RWPE2 (cell line): Measurements from ENCODE around the gene UMODL1.

ENCODE experiments used
- ATAC-seq: fragments of 200-7000 bp; cut with Tn5 transposase; 3 replicates; pipeline ENCODE4 v1.9.1; 2021; ENCODE audit warnings: low read depth
- DNase-seq: peaks from one replicate; pipeline ENCODE4 v3.0.0-alpha.2; 2020; ENCODE audit warnings: low spot score
- H3K27ac ChIP-seq: fragments of 450-650 bp; 2 replicates; pipeline ENCODE4 v1.5.1; 2017; ENCODE audit warnings: mild to moderate bottlenecking; ENCODE audit not compliant: poor library complexity, severe bottlenecking
- H3K27me3 ChIP-seq: fragments of 250-450 bp; sonication (Bioruptor Pico); 2 replicates; pipeline ENCODE4 v1.5.1; 2021; ENCODE audit warnings: mild to moderate bottlenecking, moderate library complexity; ENCODE audit not compliant: insufficient read depth, poor library complexity, severe bottlenecking
- H3K36me3 ChIP-seq: fragments of 250-450 bp; sonication (Bioruptor Pico); 2 replicates; pipeline ENCODE4 v1.5.1; 2020; ENCODE audit warnings: low read depth, mild to moderate bottlenecking, moderate library complexity
- H3K4me1 ChIP-seq: fragments of 250-450 bp; sonication (Bioruptor Pico); 2 replicates; pipeline ENCODE4 v1.5.1; 2021; ENCODE audit warnings: mild to moderate bottlenecking, moderate library complexity; ENCODE audit not compliant: insufficient read depth, poor library complexity, severe bottlenecking
- H3K4me3 ChIP-seq: fragments of 250-450 bp; sonication (Bioruptor Pico); 2 replicates; pipeline ENCODE4 v1.5.1; 2021; ENCODE audit warnings: mild to moderate bottlenecking, moderate library complexity; ENCODE audit not compliant: severe bottlenecking
- H3K9me3 ChIP-seq: fragments of 250-450 bp; sonication (Bioruptor Pico); 2 replicates; pipeline ENCODE4 v1.5.1; 2021; ENCODE audit warnings: mild to moderate bottlenecking, moderate library complexity; ENCODE audit not compliant: severe bottlenecking
- TF ChIP-seq, protein P1 (sequence below): fragments of 450-650 bp; IDR thresholded peaks from one replicate; pipeline ENCODE4 v1.5.1; 2017; ENCODE audit warnings: mild to moderate bottlenecking, moderate library complexity; ENCODE audit not compliant: poor library complexity, severe bottlenecking

UMODL1 gene

GRCh38 chr21:42106425-42106824, 35.3 kb downstream of the UMODL1 start:
- Histone ChIP-seq H3K36me3 (no peaks in the 10 kb centered on the region), H3K4me3 (no peak overlapping the region), H3K27ac (no peak overlapping the region), H3K9me3 (no peaks in the 10 kb centered on the region), H3K27me3 (no peaks in the 10 kb centered on the region), H3K4me1 (peaks cover 8% of the 10 kb centered on the region)
- no peak for DNase-seq
- TF ChIP-seq, protein P1, sequence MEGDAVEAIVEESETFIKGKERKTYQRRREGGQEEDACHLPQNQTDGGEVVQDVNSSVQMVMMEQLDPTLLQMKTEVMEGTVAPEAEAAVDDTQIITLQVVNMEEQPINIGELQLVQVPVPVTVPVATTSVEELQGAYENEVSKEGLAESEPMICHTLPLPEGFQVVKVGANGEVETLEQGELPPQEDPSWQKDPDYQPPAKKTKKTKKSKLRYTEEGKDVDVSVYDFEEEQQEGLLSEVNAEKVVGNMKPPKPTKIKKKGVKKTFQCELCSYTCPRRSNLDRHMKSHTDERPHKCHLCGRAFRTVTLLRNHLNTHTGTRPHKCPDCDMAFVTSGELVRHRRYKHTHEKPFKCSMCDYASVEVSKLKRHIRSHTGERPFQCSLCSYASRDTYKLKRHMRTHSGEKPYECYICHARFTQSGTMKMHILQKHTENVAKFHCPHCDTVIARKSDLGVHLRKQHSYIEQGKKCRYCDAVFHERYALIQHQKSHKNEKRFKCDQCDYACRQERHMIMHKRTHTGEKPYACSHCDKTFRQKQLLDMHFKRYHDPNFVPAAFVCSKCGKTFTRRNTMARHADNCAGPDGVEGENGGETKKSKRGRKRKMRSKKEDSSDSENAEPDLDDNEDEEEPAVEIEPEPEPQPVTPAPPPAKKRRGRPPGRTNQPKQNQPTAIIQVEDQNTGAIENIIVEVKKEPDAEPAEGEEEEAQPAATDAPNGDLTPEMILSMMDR = no peak
- no peak for ATAC-seq

DNA sequence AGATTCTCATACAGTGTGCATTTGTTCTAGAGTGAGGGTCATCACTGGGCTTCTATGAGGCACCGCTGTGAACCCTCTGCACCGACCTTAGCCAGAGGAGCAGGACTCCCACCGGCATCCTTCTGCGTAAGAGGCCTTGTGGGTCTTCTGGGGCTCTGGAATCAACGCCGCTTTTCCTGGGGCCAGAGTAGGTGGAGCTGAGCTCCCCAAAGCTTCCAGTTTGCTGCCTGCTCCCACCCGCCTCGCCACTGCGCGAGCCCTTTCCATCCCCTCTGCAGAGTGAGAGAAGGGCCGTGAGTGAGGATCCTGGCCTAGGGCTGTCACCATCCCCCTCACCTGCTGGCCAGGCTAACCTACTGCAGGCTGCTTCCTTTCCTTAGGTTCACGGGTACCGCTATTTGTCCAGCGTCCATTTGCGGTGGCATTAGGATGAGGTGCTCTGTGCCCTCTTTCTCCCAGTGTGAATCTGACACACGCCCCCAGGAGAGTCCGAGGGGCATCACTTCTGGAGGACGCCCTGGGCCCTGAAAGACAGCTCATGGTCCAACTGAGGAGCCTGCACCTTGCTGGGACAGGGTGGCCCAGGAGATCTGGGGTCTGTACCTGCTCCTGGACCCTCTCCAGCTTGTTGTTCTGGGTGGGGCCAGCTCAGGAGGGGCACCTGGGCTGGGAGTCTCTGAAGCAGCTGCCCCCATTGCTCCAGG, 36.2 kb downstream of the UMODL1 start:
- DNase-seq (no peak), ATAC-seq (peak; percentile 13; the same call in 1 of the 3 replicates)
- Histone ChIP-seq H3K27ac (no peak overlapping the region), H3K9me3 (no peaks in the 10 kb centered on the region), H3K27me3 (no peaks in the 10 kb centered on the region), H3K4me3 (no peak overlapping the region), H3K36me3 (no peaks in the 10 kb centered on the region), H3K4me1 (peaks cover 3% of the 10 kb centered on the region)
- TF ChIP-seq, protein P1 = no peak

DNA sequence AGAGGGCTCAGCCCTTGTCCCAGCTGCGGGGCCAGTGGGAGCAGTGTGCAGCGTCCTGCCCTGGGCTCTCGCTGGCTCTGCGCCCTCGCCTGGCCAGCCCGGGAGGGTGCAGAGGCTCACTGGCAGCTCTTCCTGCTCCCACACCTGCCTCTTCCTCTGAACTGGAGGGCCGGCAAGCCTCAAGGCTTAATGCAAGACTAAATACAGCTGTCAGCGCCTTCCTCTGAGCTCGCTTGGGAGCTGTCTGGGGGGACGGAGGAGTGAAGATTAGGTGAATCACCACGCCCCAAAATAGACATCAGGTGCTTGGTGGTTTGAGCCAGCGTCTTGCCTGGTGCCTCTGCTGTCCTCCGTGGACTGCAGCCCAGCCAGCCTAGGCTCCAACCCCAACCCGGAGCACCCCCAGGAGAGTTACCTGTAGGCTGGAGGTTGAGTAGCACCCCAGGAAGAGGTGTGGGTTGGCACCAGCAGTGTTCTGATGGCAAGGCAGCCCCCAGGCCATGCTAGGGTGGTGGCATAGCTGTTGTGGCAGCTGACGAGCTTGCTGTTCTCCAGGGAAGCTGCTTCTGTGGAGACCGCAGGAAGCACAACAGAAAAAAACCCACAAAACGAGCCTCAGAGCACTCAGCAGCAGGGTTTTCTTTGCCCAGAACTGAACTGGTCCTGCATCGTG, 36.9 kb downstream of the UMODL1 start:
- H3K27ac ChIP-seq = no peak overlapping the region
- H3K4me3 ChIP-seq = no peak overlapping the region
- ATAC-seq (peak; percentile 98), DNase-seq (no peak)
- H3K4me1 ChIP-seq = no peaks in the 10 kb centered on the region
- TF ChIP-seq, protein P1 = peak; percentile 88
- no peaks in the 10 kb centered on the region for H3K27me3 ChIP-seq
- H3K9me3 ChIP-seq = no peaks in the 10 kb centered on the region
- H3K36me3 ChIP-seq = no peaks in the 10 kb centered on the region

- DNase-seq (no peak), ATAC-seq (no peak)
- no peak overlapping the region for H3K27ac ChIP-seq
- H3K27me3 ChIP-seq = no peaks in the 10 kb centered on the region
- no peaks in the 10 kb centered on the region for H3K4me1 ChIP-seq
- H3K4me3 ChIP-seq = no peak overlapping the region
- H3K9me3 ChIP-seq = no peaks in the 10 kb centered on the region
- no peaks in the 10 kb centered on the region for H3K36me3 ChIP-seq
- TF ChIP-seq, protein P1 = no peak
These were observed 37.6 kb downstream of the UMODL1 start for GRCh38 chr21:42108554-42109340.
